Measurements from ENCODE around the gene SMARCD2. TPM values are rescaled to one million over a fixed set of nuclear protein-coding genes. Genes with fewer than 3 reads are reported as not detected.

SMARCD2 gene
- total RNA-seq, 4 donors from 2014 or later: 124 to 193 (median 151) TPM

DNA sequence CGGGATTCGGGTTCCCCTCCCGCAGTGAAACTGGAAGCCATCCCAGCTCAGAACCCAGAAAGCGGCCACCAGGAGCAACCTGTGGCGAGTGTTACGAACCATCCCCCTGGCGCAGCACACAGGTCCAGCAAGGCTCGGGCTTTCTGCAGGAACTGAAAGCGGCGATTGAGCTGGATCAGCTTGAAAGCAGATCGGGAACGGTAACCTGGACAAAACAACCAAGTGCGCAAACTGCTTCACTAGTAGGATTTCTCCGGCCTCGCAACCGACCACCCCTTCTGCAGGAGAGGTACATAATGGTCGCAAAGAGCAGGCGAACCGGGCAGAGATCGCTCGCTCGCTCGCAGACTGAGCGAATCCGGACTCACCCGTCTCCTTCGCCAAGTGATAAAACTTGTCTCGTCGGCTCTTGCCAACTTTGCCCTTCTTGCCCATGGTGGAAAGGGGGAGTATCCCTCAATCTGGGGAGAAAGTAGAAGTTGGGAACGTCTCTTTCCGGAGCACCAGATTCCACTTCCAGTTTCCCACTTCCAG is 15.9 kb downstream of the SMARCD2 start:
- H3K4me3 ChIP-seq: peak overlapping the region; percentile 76 to 86 (median 82)
- no peaks in the 10 kb centered on the region for H3K27me3 ChIP-seq
- H3K9me3 ChIP-seq: no peaks in the 10 kb centered on the region
- peak in 1 of 2 donors; percentile 7 for TF ChIP-seq POLR2A (IDR thresholded peaks at IDR 0.05)
- TF ChIP-seq, protein P1, sequence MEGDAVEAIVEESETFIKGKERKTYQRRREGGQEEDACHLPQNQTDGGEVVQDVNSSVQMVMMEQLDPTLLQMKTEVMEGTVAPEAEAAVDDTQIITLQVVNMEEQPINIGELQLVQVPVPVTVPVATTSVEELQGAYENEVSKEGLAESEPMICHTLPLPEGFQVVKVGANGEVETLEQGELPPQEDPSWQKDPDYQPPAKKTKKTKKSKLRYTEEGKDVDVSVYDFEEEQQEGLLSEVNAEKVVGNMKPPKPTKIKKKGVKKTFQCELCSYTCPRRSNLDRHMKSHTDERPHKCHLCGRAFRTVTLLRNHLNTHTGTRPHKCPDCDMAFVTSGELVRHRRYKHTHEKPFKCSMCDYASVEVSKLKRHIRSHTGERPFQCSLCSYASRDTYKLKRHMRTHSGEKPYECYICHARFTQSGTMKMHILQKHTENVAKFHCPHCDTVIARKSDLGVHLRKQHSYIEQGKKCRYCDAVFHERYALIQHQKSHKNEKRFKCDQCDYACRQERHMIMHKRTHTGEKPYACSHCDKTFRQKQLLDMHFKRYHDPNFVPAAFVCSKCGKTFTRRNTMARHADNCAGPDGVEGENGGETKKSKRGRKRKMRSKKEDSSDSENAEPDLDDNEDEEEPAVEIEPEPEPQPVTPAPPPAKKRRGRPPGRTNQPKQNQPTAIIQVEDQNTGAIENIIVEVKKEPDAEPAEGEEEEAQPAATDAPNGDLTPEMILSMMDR (IDR thresholded peaks at IDR 0.05): peak in 1 of 6 experiments; percentile 2
- DNase-seq: no peak
- peaks cover 0 to 65% (median 0%) of the 10 kb centered on the region in 3 donors for H3K36me3 ChIP-seq
- peak overlapping the region; percentile 88 to 97 (median 90) for H3K27ac ChIP-seq
- H3K4me1 ChIP-seq: peaks cover 0 to 22% (median 4%) of the 10 kb centered on the region in 4 donors

DNA sequence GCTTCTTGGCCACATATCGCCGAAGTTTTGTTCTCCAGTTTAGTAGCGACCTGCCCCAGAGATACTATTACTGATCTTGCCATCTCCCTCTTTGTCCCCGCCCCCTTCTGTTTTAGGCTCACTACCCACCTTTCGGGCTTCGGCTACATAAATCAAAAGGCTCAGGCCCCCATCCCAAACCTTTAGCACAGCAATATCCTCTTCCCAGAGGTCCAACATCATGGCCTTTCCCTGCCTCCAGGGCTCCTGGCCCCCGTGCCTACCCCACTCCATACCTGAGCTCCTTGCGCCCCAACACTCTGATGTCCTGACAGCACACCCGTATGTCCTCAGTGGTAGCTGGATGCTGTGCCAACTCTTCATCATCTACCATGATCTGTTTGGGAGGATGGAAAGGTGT is 18.1 kb downstream of the SMARCD2 start:
- Histone ChIP-seq H3K4me3 (no peak overlapping the region), H3K27me3 (no peaks in the 10 kb centered on the region), H3K36me3 (peaks cover 0 to 65% (median 0%) of the 10 kb centered on the region in 3 donors), H3K4me1 (peaks cover 0 to 22% (median 4%) of the 10 kb centered on the region in 4 donors), H3K27ac (no peak overlapping the region), H3K9me3 (no peaks in the 10 kb centered on the region)
- TF ChIP-seq, protein P1 (IDR thresholded peaks at IDR 0.05): no peak
- no peak for TF ChIP-seq POLR2A (IDR thresholded peaks at IDR 0.05)
- DNase-seq: no peak

DNA sequence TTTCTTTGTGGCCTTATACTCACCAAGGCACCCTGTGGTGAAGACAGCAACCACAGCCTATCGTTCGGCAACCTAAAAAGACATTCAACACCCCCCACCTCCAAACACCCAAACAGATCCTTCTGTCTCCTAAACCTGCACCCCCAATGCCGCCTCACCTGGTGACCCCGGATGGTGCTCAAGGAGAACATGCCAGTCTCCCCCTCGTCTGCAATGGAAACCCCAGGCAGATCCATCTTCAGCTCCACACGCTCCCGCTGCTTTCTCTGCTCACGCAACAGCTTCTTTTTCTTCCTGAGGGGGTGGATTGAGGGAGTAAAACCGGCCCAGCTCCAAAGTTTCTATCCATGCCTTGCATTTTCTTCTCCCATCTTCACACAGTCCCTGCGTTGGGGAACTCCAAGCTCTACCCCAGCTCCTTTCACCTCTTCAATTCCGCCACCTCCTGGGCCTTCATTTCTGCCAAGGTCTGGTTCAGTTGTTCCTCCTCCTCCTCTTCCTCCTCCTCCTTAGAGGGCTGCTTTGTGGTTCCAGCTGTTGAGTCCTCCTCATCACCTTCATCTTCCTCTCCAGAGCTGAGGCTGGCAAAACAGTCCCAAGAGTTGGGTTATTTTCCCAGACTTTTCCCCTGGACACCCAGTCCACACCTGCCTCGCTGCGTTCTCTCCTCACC is 18.7 kb downstream of the SMARCD2 start:
- Histone ChIP-seq H3K9me3 (no peaks in the 10 kb centered on the region), H3K36me3 (peaks cover 0 to 67% (median 0%) of the 10 kb centered on the region in 3 donors), H3K27ac (no peak overlapping the region), H3K4me1 (peaks cover 0 to 16% (median 4%) of the 10 kb centered on the region in 4 donors), H3K4me3 (no peak overlapping the region), H3K27me3 (no peaks in the 10 kb centered on the region)
- DNase-seq: no peak
- no peak for TF ChIP-seq POLR2A (IDR thresholded peaks at IDR 0.05)
- TF ChIP-seq, protein P1 (IDR thresholded peaks at IDR 0.05): no peak

DNA sequence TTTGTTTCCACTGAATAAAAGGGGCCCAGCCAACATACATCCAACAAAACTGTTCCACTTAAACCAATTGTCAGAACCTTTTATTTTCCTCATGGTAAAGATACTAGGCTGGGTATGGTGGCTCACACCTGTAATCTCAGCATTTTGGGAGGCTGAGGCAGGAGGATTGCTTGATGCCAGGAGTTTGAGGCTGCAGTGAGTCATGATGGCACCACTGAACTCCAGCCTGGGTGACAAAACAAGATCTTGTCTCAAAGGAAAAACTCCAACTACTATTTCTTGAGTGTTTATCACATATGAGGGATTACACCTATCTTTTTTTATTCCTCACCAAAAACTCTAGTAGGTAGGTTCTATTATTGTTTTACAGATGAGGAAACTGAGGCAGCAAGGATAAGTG is 19.9 kb downstream of the SMARCD2 start:
- Histone ChIP-seq H3K27ac (no peak overlapping the region), H3K9me3 (no peaks in the 10 kb centered on the region), H3K27me3 (no peaks in the 10 kb centered on the region), H3K4me3 (no peak overlapping the region), H3K36me3 (peaks cover 0 to 79% (median 0%) of the 10 kb centered on the region in 3 donors), H3K4me1 (peaks cover 0 to 8% (median 4%) of the 10 kb centered on the region in 4 donors)
- no peak for DNase-seq
- TF ChIP-seq POLR2A (IDR thresholded peaks at IDR 0.05): no peak

DNA sequence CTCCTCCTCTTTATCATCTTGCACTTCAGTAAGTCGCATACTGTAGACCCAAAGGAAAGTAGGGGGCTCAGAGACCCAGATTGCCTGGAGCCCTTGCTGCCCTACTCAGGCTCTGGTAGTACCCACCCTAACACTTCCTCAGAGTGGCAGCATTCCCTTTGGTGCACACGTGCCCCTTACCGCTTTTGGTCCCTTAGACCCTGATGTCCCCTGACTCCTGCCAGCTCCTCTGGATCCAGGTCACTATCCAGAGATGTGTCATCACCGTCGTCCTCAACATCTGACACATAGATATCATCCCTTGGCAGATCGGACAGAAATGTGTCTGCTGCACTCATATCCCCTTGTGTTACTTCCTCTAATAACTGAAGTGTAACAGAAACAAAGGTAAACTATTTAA is 20.7 kb downstream of the SMARCD2 start:
- no peaks in the 10 kb centered on the region for H3K9me3 ChIP-seq
- DNase-seq: no peak
- H3K4me1 ChIP-seq: peaks cover 0 to 8% (median 4%) of the 10 kb centered on the region in 4 donors
- no peak overlapping the region for H3K4me3 ChIP-seq
- no peak for TF ChIP-seq POLR2A (IDR thresholded peaks at IDR 0.05)
- TF ChIP-seq, protein P1 (IDR thresholded peaks at IDR 0.05): no peak
- H3K27me3 ChIP-seq: no peaks in the 10 kb centered on the region
- peaks cover 0 to 87% (median 0%) of the 10 kb centered on the region in 3 donors for H3K36me3 ChIP-seq
- H3K27ac ChIP-seq: no peak overlapping the region

DNA sequence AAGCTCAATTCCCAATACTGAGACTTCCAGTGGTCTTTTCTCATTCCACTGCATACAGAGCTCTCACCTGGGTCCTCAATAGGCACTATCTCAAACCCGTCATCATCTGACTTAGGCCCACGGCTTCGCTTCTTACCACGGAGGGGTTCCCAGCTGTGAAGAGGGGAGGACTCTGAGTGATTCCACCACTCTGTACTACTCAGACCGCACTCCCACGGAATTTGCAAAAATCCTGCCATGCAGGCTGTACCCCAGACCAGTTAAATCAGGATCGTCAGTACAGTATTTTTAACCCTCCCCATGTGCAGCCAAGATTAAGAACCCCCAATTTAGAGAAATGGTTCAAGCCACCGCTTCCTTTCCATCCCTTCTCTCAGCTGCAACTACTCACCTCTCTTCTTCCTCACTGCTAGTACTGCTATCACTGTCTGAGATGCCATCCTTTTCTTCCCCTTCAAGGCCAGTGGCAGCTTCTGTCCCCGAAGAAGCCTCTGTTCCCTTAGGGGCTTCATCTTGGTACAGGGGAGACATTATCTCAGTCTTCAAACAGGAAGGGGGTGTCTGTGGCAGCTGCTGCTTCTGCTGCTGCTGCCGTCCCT is 21.4 kb downstream of the SMARCD2 start:
- Histone ChIP-seq H3K27me3 (no peaks in the 10 kb centered on the region), H3K4me1 (peaks cover 0 to 4% (median 1%) of the 10 kb centered on the region in 4 donors), H3K9me3 (no peaks in the 10 kb centered on the region), H3K27ac (no peak overlapping the region), H3K36me3 (peaks cover 0 to 94% (median 0%) of the 10 kb centered on the region in 3 donors), H3K4me3 (no peak overlapping the region)
- TF ChIP-seq POLR2A (IDR thresholded peaks at IDR 0.05): no peak
- TF ChIP-seq, protein P1 (IDR thresholded peaks at IDR 0.05): no peak
- DNase-seq: no peak
